Liver (tissue), 3 donors: ENCODE data around the gene RARA.

ENCODE experiments used
- GABPA ChIP-seq, 2 donors: IDR thresholded peaks in 1 of 2; conservative IDR thresholded peaks in 1 of 2; 2 replicates each; pipeline ENCODE4 v1.6.1; 2016; ENCODE audit warnings: antibody characterized with exemption in 2 of 2, mild to moderate bottlenecking in 1 of 2, moderate library complexity in 1 of 2
- JUND ChIP-seq, 2 donors: IDR thresholded peaks; 2 replicates each; pipeline ENCODE4 v1.6.1; 2016; ENCODE audit warnings: antibody characterized with exemption in 2 of 2
- MAX ChIP-seq: IDR thresholded peaks from 2 replicates; pipeline ENCODE4 v1.6.1; 2016; ENCODE audit warnings: antibody characterized with exemption
- YY1 ChIP-seq: IDR thresholded peaks from 2 replicates; pipeline ENCODE4 v1.6.1; 2016; ENCODE audit warnings: antibody characterized with exemption, mild to moderate bottlenecking
- TF ChIP-seq, protein P1 (sequence below): fragments of 150-350 bp; IDR thresholded peaks from 2 replicates; pipeline ENCODE4 v1.5.1; 2017; ENCODE audit warnings: improper control_type of control experiment, low read depth, low read length; ENCODE audit not compliant: missing input control
- donor health status: healthy.
- donor health status: healthy.

GRCh38 chr17:40295488-40296436, 13.2 kb upstream of the RARA start:
- TF ChIP-seq YY1 = no peak
- TF ChIP-seq, protein P1, sequence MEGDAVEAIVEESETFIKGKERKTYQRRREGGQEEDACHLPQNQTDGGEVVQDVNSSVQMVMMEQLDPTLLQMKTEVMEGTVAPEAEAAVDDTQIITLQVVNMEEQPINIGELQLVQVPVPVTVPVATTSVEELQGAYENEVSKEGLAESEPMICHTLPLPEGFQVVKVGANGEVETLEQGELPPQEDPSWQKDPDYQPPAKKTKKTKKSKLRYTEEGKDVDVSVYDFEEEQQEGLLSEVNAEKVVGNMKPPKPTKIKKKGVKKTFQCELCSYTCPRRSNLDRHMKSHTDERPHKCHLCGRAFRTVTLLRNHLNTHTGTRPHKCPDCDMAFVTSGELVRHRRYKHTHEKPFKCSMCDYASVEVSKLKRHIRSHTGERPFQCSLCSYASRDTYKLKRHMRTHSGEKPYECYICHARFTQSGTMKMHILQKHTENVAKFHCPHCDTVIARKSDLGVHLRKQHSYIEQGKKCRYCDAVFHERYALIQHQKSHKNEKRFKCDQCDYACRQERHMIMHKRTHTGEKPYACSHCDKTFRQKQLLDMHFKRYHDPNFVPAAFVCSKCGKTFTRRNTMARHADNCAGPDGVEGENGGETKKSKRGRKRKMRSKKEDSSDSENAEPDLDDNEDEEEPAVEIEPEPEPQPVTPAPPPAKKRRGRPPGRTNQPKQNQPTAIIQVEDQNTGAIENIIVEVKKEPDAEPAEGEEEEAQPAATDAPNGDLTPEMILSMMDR = no peak
- no peak for TF ChIP-seq MAX
- TF ChIP-seq GABPA (IDR thresholded peaks at IDR 0.05 in 1 of 2, conservative IDR thresholded peaks at IDR 0.05 in 1 of 2) = no peak
- no peak for TF ChIP-seq JUND (IDR thresholded peaks at IDR 0.05)
